Fibroblast of skin of right biceps (primary cell): ENCODE measurements around the gene TEX28.
"Not testable (repeated sequence)": the region's sequence is repeated elsewhere in the genome, so short reads cannot be mapped to it uniquely, and the experiment has no call there.

Experiments used
- DNase-seq: peaks from one replicate; pipeline ENCODE4 v3.0.0-alpha.2; 2013

The TEX28 gene

GRCh38 chrX:154294791-154295574, at the start of gene TEX28:
Gene TEX28 (minus strand): TSS chrX:154295124. CDS start chrX:154292117, 3,007 bp downstream.
- no peak for DNase-seq

- DNase-seq = not testable (repeated sequence)
Observed at GRCh38 chrX:154343620-154344019, 48.7 kb upstream of the TEX28 start.

- DNase-seq = not testable (repeated sequence)
Observed at GRCh38 chrX:154343063-154343462, 48.1 kb upstream of the TEX28 start.

- not testable (repeated sequence) for DNase-seq
Observed at GRCh38 chrX:154341399-154342298, 46.7 kb upstream of the TEX28 start.

GRCh38 chrX:154334496-154334895, 39.6 kb upstream of the TEX28 start:
- no peak for DNase-seq

GRCh38 chrX:154333837-154334271, 38.9 kb upstream of the TEX28 start:
- DNase-seq = no peak

GRCh38 chrX:154333116-154333515, 38.2 kb upstream of the TEX28 start:
- DNase-seq = no peak

GRCh38 chrX:154332561-154332960, 37.6 kb upstream of the TEX28 start:
- DNase-seq = no peak

- no peak for DNase-seq
Observed at GRCh38 chrX:154329294-154329693, 34.4 kb upstream of the TEX28 start.

GRCh38 chrX:154328646-154329045, 33.7 kb upstream of the TEX28 start:
- no peak for DNase-seq

- DNase-seq = peak; percentile 40
Observed at GRCh38 chrX:154327038-154327820, 32.3 kb upstream of the TEX28 start.

GRCh38 chrX:154325541-154325940, 30.6 kb upstream of the TEX28 start:
- no peak for DNase-seq

- DNase-seq = no peak
Observed at GRCh38 chrX:154323537-154323936, 28.6 kb upstream of the TEX28 start.

GRCh38 chrX:154322890-154323289, 28.0 kb upstream of the TEX28 start:
- no peak for DNase-seq

- DNase-seq = peak; percentile 8
Observed at GRCh38 chrX:154321594-154321993, 26.7 kb upstream of the TEX28 start.

- no peak for DNase-seq
Observed at GRCh38 chrX:154321152-154321551, 26.2 kb upstream of the TEX28 start.

GRCh38 chrX:154320406-154320805, 25.5 kb upstream of the TEX28 start:
- DNase-seq = no peak

GRCh38 chrX:154317391-154317995, 22.6 kb upstream of the TEX28 start:
- DNase-seq = peak; percentile 15

- no peak for DNase-seq
Observed at GRCh38 chrX:154315416-154315815, 20.5 kb upstream of the TEX28 start.

GRCh38 chrX:154313147-154313546, 18.2 kb upstream of the TEX28 start:
- no peak for DNase-seq

- no peak for DNase-seq
Observed at GRCh38 chrX:154312116-154312515, 17.2 kb upstream of the TEX28 start.
